Fibroblast of skin of right biceps (primary cell): Measurements from ENCODE around the gene SUPT4H1.
A peak's percentile ranks its signal among the peaks of the same experiment; 100 is the strongest.
"Not testable (repeated sequence)": the region's sequence is repeated elsewhere in the genome, so short reads cannot be mapped to it uniquely, and the experiment has no call there.

Source experiments
- DNase-seq: peaks from one replicate; pipeline ENCODE4 v3.0.0-alpha.2; 2013

The SUPT4H1 gene

GRCh38 chr17:58351831-58352595 is at the start of gene SUPT4H1:
Gene SUPT4H1 (minus strand): TSS chr17:58352201. CDS start chr17:58352135, 66 bp downstream.
- DNase-seq, result peak; percentile 94

GRCh38 chr17:58401287-58401686 is 49.3 kb upstream of the SUPT4H1 start:
- no peak for DNase-seq

GRCh38 chr17:58400826-58401225 is 48.8 kb upstream of the SUPT4H1 start:
- DNase-seq, result no peak

- DNase-seq, result no peak
Observed at GRCh38 chr17:58399974-58400373, 48.0 kb upstream of the SUPT4H1 start.

- no peak for DNase-seq
Observed at GRCh38 chr17:58398574-58399266, 46.7 kb upstream of the SUPT4H1 start.

GRCh38 chr17:58397421-58397820 is 45.4 kb upstream of the SUPT4H1 start:
- DNase-seq, result not testable (repeated sequence)

- DNase-seq, result no peak
Observed at GRCh38 chr17:58396173-58396572, 44.2 kb upstream of the SUPT4H1 start.

GRCh38 chr17:58394534-58395223 is 42.7 kb upstream of the SUPT4H1 start:
- DNase-seq, result no peak

- DNase-seq, result peak; percentile 10
Observed at GRCh38 chr17:58391302-58391984, 39.4 kb upstream of the SUPT4H1 start.

GRCh38 chr17:58390884-58391283 is 38.9 kb upstream of the SUPT4H1 start:
- DNase-seq, result no peak

- no peak for DNase-seq
Observed at GRCh38 chr17:58388302-58389190, 36.5 kb upstream of the SUPT4H1 start.

GRCh38 chr17:58387834-58388233 is 35.8 kb upstream of the SUPT4H1 start:
- DNase-seq, result no peak

GRCh38 chr17:58386708-58387107 is 34.7 kb upstream of the SUPT4H1 start:
- DNase-seq, result no peak

GRCh38 chr17:58385359-58385899 is 33.4 kb upstream of the SUPT4H1 start:
- DNase-seq, result no peak

GRCh38 chr17:58384897-58385296 is 32.9 kb upstream of the SUPT4H1 start:
- no peak for DNase-seq

- no peak for DNase-seq
Observed at GRCh38 chr17:58383892-58384462, 32.0 kb upstream of the SUPT4H1 start.

- no peak for DNase-seq
Observed at GRCh38 chr17:58382872-58383242, 30.9 kb upstream of the SUPT4H1 start.

GRCh38 chr17:58382108-58382871 is 30.3 kb upstream of the SUPT4H1 start:
- no peak for DNase-seq

GRCh38 chr17:58381124-58382035 is 29.4 kb upstream of the SUPT4H1 start:
- DNase-seq, result no peak
